HCT116 (cell line): ENCODE data around the gene LRRTM4. TPM values are rescaled to one million over a fixed set of nuclear protein-coding genes. Genes with fewer than 3 reads are reported as not detected.

Experiments used
- ATAC-seq: fragments of 200-7000 bp; cut with Tn5 transposase; 2 replicates; pipeline ENCODE4 v1.9.1; 2020; ENCODE audit warnings: mild to moderate bottlenecking, moderate library complexity
- BruUV-seq: library from RNA; stranded (reverse); fragments of 400-500 nt; replicated peaks from 2 replicates; lab custom pipeline; 2021; lab: Mats Ljungman, UMichigan
- CTCF ChIA-PET: fragments of 300-600 bp; sonication (Branson Sonifier 250); formaldehyde crosslinking; loops from one replicate; lab custom pipeline; 2021; ENCODE audit warnings: antibody characterized with exemption; lab: Charles Lee
- POLR2A ChIA-PET: fragments of 300-600, 350-600 bp; sonication (Branson Sonifier 250); formaldehyde crosslinking; loops from one replicate; lab custom pipeline; 2021; ENCODE audit warnings: antibody characterized with exemption; lab: Charles Lee
- RAD21 ChIA-PET, 2 experiments: fragments of 300-600 bp; sonication (Branson Sonifier 250); formaldehyde crosslinking; loops; one replicate each; lab custom pipeline; 2023; ENCODE audit warnings: low total read pairs in 2 of 2; ENCODE audit not compliant: uncharacterized antibody in 2 of 2, unreplicated experiment in 2 of 2, low non-redundant PET in 1 of 2; lab: Charles Lee
- DNase-seq: peaks from one replicate; pipeline ENCODE4 v3.0.0-alpha.2; 2010; ENCODE audit warnings: low read depth, low spot score
- H2AFZ ChIP-seq: fragments of 200-600 bp; shearing (Covaris generic), sonication (generic); 2 replicates; pipeline ENCODE4 v1.6.1; 2017; ENCODE audit warnings: low read depth, mixed run types, mixed read lengths, antibody characterized with exemption, low read length; ENCODE audit not compliant: poor library complexity, severe bottlenecking
- H3K27ac ChIP-seq: 2 replicates; pipeline ENCODE4 v1.5.1; 2012; ENCODE audit warnings: low read depth, low read length
- H3K27me3 ChIP-seq: fragments of 200-600 bp; sonication (generic); 2 replicates; pipeline ENCODE4 v1.6.1; 2016; ENCODE audit warnings: mixed run types, low read length, mixed read lengths; ENCODE audit not compliant: insufficient read depth
- H3K36me3 ChIP-seq, 2 experiments: fragments of 200-500 bp in 1 of 2; fragments of 200-600 bp in 1 of 2; sonication (Bioruptor generic) in 1 of 2; sonication (generic) in 1 of 2; 2 replicates each; pipeline versions ENCODE4 v1.5.1 to v1.6.1; 2014 to 2016; ENCODE audit warnings: low read length in 2 of 2, inconsistent platforms in 1 of 2, mixed read lengths in 1 of 2, mixed run types in 1 of 2; ENCODE audit not compliant: insufficient read depth in 2 of 2, control insufficient read depth in 1 of 2
- H3K4me1 ChIP-seq, 2 experiments: fragments of 200-600 bp in 1 of 2; sonication (generic) in 1 of 2; 2 replicates each; pipeline versions ENCODE4 v1.5.1 to v1.6.1; 2012 to 2017; ENCODE audit warnings: low read length in 2 of 2, inconsistent platforms in 1 of 2, mild to moderate bottlenecking in 1 of 2, mixed read lengths in 1 of 2, mixed run types in 1 of 2, moderate library complexity in 1 of 2; ENCODE audit not compliant: insufficient read depth in 2 of 2, control insufficient read depth in 1 of 2
- H3K4me2 ChIP-seq: fragments of 200-600 bp; sonication (generic); 2 replicates; pipeline ENCODE4 v1.6.1; 2017; ENCODE audit warnings: mixed run types, low read length, mixed read lengths
- H3K4me3 ChIP-seq, 2 experiments: fragments of 200-600 bp in 1 of 2; sonication (generic) in 1 of 2; replicated peaks in 1 of 2; 2 replicates each; pipeline ENCODE4 v1.5.1; 2011 to 2016; ENCODE audit warnings: low read length in 2 of 2, control low read depth in 1 of 2, low read depth in 1 of 2, mild to moderate bottlenecking in 1 of 2, mixed read lengths in 1 of 2, mixed run types in 1 of 2
- H3K79me2 ChIP-seq: fragments of 200-600 bp; sonication (generic); 2 replicates; pipeline ENCODE4 v1.6.1; 2017; ENCODE audit warnings: mild to moderate bottlenecking, mixed run types, low read length, moderate library complexity, mixed read lengths; ENCODE audit not compliant: insufficient read depth
- H3K9ac ChIP-seq: fragments of 200-600 bp; sonication (generic); 2 replicates; pipeline ENCODE4 v1.6.1; 2016; ENCODE audit warnings: low read length, mixed read lengths
- H3K9me2 ChIP-seq: fragments of 200-600 bp; sonication (generic), shearing (Covaris generic); 2 replicates; pipeline ENCODE4 v1.6.1; 2017; ENCODE audit warnings: mixed run types, mild to moderate bottlenecking, moderate library complexity; ENCODE audit not compliant: insufficient read depth
- H3K9me3 ChIP-seq, 2 experiments: fragments of 200-500 bp in 1 of 2; fragments of 200-600 bp in 1 of 2; sonication (Bioruptor generic) in 1 of 2; sonication (generic) in 1 of 2; 2 replicates each; pipeline ENCODE4 v1.6.1; 2014 to 2017; ENCODE audit warnings: low read length in 2 of 2, mixed read lengths in 2 of 2, inconsistent platforms in 1 of 2, low read depth in 1 of 2, mild to moderate bottlenecking in 1 of 2, mixed run types in 1 of 2, moderate library complexity in 1 of 2; ENCODE audit not compliant: control insufficient read depth in 1 of 2, insufficient read depth in 1 of 2
- H4K20me1 ChIP-seq: fragments of 200-600 bp; sonication (generic), shearing (Covaris generic); 2 replicates; pipeline ENCODE4 v1.6.1; 2017; ENCODE audit warnings: mixed run types, mild to moderate bottlenecking, moderate library complexity; ENCODE audit not compliant: insufficient read depth
- ATF3 ChIP-seq: IDR thresholded peaks from 2 replicates; pipeline ENCODE4 v1.6.1; 2012
- CEBPB ChIP-seq: IDR thresholded peaks from 2 replicates; pipeline ENCODE4 v1.6.1; 2012; ENCODE audit warnings: low read depth
- ELF1 ChIP-seq: IDR thresholded peaks from 2 replicates; pipeline ENCODE4 v1.6.1; 2012; ENCODE audit warnings: low read depth, borderline replicate concordance
- EZH2phosphoT487 ChIP-seq: fragments of 200-600 bp; IDR thresholded peaks from 2 replicates; pipeline ENCODE4 v1.6.1; 2018; ENCODE audit warnings: antibody characterized with exemption, borderline replicate concordance
- FOSL1 ChIP-seq: IDR thresholded peaks from 2 replicates; pipeline ENCODE4 v1.6.1; 2012; ENCODE audit warnings: low read depth
- POLR2AphosphoS5 ChIP-seq: IDR thresholded peaks from 2 replicates; pipeline ENCODE4 v1.6.1; 2011; ENCODE audit warnings: mild to moderate bottlenecking, low read depth, low read length, moderate library complexity
- SP1 ChIP-seq: IDR thresholded peaks from 2 replicates; pipeline ENCODE4 v1.6.1; 2012; ENCODE audit warnings: low read depth
- TCF7L2 ChIP-seq: IDR thresholded peaks from 2 replicates; pipeline ENCODE4 v1.7.0; 2011; ENCODE audit warnings: borderline replicate concordance, inconsistent platforms; ENCODE audit not compliant: insufficient read depth, insufficient read length; ENCODE audit errors: extremely low read depth
- YY1 ChIP-seq: IDR thresholded peaks from 2 replicates; pipeline ENCODE4 v1.6.1; 2011; ENCODE audit warnings: low read length, low read depth, moderate library complexity, mild to moderate bottlenecking; ENCODE audit not compliant: insufficient replicate concordance; ENCODE audit errors: extremely low read depth
- ZFX ChIP-seq: fragments of 450-650 bp; IDR thresholded peaks from 2 replicates; pipeline ENCODE4 v1.6.1; 2017
- ZNF274 ChIP-seq: fragments of 200-500 bp; sonication (Bioruptor generic); IDR thresholded peaks from 2 replicates; pipeline ENCODE4 v1.6.1; 2014; ENCODE audit warnings: mild to moderate bottlenecking, low read depth, low read length, inconsistent platforms
- intact Hi-C: fragments of 100-400 bp; cut with micrococcal nuclease; formaldehyde crosslinking; loops from 2 replicates; pipeline ENCODE4 v1.10.0; 2022
- total RNA-seq: library from RNA; stranded (reverse); gene quantifications from one replicate; pipeline ENCODE4 v1.2.1, GENCODE V29; 2021; ENCODE audit not compliant: unreplicated experiment
- TF ChIP-seq, protein P1 (sequence below): IDR thresholded peaks from 2 replicates; pipeline ENCODE4 v1.6.1; 2011; ENCODE audit warnings: mild to moderate bottlenecking, low read length, moderate library complexity; ENCODE audit not compliant: insufficient replicate concordance; ENCODE audit errors: extremely low read depth

LRRTM4 gene
- total RNA-seq, 1 experiment from 2014 or later: 0.25 TPM

- ChIA-PET RAD21 (no interaction called here), POLR2A (no interaction called here), CTCF (no interaction called here)
- BruUV-seq: no TSS peak
- no peak for TF ChIP-seq TCF7L2
- TF ChIP-seq, protein P1, sequence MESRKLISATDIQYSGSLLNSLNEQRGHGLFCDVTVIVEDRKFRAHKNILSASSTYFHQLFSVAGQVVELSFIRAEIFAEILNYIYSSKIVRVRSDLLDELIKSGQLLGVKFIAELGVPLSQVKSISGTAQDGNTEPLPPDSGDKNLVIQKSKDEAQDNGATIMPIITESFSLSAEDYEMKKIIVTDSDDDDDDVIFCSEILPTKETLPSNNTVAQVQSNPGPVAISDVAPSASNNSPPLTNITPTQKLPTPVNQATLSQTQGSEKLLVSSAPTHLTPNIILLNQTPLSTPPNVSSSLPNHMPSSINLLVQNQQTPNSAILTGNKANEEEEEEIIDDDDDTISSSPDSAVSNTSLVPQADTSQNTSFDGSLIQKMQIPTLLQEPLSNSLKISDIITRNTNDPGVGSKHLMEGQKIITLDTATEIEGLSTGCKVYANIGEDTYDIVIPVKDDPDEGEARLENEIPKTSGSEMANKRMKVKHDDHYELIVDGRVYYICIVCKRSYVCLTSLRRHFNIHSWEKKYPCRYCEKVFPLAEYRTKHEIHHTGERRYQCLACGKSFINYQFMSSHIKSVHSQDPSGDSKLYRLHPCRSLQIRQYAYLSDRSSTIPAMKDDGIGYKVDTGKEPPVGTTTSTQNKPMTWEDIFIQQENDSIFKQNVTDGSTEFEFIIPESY: no peak
- TF ChIP-seq ELF1: no peak
- TF ChIP-seq YY1: no peak
- no peak for TF ChIP-seq ZNF274
- no peak for TF ChIP-seq POLR2AphosphoS5
- no peak for TF ChIP-seq EZH2phosphoT487
- TF ChIP-seq ZFX: no peak
- no peak for TF ChIP-seq ATF3
- TF ChIP-seq FOSL1: no peak
- TF ChIP-seq SP1: no peak
- TF ChIP-seq CEBPB: no peak
- Histone ChIP-seq H3K4me3 (no peak overlapping the region), H3K27me3 (no peaks in the 10 kb centered on the region), H3K27ac (no peak overlapping the region), H2AFZ (no peak overlapping the region), H3K4me1 (no peaks in the 10 kb centered on the region), H4K20me1 (no peaks in the 10 kb centered on the region), H3K9ac (no peak overlapping the region), H3K36me3 (no peaks in the 10 kb centered on the region), H3K9me2 (no peaks in the 10 kb centered on the region), H3K79me2 (no peaks in the 10 kb centered on the region), H3K9me3 (peaks cover 0 to 11% of the 10 kb centered on the region in 2 experiments; a peak in 1 of 4 replicates), H3K4me2 (no peak overlapping the region)
- ATAC-seq (no peak), DNase-seq (no peak)
- intact Hi-C loops: no loop called here
Observed at GRCh38 chr2:77508511-77508910, 13.7 kb downstream of the LRRTM4 start.
